ENCODE results near the gene HECTD4. TPM values are rescaled to one million over a fixed set of nuclear protein-coding genes. Genes with fewer than 3 reads are reported as not detected.
A peak's percentile ranks its signal among the peaks of the same experiment; 100 is the strongest.

The HECTD4 gene
- total and polyA plus RNA-seq, 11 donors, result 6.3 to 30.7 (median 23.1) TPM

DNA sequence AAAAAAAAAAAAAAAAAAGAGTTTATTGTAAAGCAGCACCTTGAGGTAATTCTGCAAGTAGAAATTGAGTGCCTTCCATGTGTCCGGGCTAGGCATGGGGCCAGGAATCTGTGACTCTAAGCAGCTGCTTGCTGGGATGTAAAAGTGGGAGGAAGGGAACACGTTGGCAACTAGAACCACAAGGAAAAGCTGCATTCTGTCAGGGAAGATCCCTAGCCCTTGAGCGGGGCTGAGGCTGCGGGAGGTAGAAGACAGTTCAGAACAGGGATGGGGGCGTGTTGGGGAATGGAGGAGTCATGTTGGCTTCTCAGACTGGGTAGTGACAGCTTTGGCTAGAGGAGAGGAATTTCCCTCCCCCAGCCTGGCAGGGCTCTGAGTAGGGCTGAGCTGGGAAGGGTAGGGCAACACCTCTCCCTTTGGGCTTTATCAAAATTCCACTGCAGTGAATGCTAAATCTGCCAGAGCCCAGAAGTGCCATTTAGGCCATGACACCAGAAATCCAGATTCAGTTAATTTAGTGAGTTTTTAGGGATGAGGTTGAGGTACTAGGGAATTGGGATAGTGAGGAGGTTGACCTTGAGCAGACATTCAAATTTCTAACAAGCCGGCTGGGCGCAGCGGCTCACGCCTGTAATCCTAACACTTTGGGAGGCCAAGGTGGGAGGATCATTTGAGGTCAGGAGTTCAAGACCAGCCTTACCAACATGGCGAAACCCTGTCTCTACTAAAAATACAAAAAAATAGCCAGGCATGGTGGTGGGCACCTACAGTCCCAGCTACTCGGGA is 260.3 kb downstream of the HECTD4 start:
- peak; percentile 74 to 86 (median 80) for DNase-seq
- WGBS, 4 donors, result 40 to 48% (median 46%) methylated on average over 11 of the region's 11 CpGs
- Histone ChIP-seq H3K27me3 (no peaks in the 10 kb centered on the region), H3K4me3 (peak overlapping the region in 3 of 12 donors; percentile 10 to 24 (median 20)), H3K27ac (peak overlapping the region; percentile 62 to 93 (median 85)), H3K36me3 (no peaks in the 10 kb centered on the region), H3K4me1 (peaks cover 3 to 48% (median 33%) of the 10 kb centered on the region in 12 donors), H3K9me3 (no peaks in the 10 kb centered on the region)
- no peak for TF ChIP-seq POLR2A (IDR thresholded peaks at IDR 0.05)
- TF ChIP-seq, protein P1, sequence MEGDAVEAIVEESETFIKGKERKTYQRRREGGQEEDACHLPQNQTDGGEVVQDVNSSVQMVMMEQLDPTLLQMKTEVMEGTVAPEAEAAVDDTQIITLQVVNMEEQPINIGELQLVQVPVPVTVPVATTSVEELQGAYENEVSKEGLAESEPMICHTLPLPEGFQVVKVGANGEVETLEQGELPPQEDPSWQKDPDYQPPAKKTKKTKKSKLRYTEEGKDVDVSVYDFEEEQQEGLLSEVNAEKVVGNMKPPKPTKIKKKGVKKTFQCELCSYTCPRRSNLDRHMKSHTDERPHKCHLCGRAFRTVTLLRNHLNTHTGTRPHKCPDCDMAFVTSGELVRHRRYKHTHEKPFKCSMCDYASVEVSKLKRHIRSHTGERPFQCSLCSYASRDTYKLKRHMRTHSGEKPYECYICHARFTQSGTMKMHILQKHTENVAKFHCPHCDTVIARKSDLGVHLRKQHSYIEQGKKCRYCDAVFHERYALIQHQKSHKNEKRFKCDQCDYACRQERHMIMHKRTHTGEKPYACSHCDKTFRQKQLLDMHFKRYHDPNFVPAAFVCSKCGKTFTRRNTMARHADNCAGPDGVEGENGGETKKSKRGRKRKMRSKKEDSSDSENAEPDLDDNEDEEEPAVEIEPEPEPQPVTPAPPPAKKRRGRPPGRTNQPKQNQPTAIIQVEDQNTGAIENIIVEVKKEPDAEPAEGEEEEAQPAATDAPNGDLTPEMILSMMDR (IDR thresholded peaks at IDR 0.05), result no peak
- ATAC-seq, result peak; percentile 66 to 77 (median 71)
- intact Hi-C loops (cut with DNase I), result loop anchor here in 1 of 10 donors (10.0 kb wide), 1 partner anchor 107 kb away; the partner anchor contains the start of genes ERP29 and TMEM116

DNA sequence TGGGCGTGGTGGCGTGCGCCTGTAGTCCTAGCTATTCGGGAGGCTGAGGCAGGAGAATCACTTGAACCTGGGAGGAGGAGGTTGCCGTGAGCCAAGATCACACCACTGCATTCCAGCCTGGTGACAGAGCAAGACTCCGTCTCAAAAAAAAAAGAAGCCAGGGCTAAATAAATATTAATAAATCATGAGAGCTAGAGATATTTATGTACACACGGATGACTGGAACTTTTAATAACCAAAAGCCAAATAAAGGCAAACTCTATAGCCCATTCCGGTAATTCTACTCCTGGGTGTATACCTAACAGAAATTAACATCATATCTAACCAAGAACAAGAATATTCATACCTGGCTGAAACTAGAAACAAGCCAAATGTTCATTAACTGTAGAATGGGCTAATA is 264.5 kb downstream of the HECTD4 start:
- peak overlapping the region in 4 of 12 donors; percentile 81 to 85 (median 84) for H3K27ac ChIP-seq
- ATAC-seq (no peak), DNase-seq (no peak)
- no peak for TF ChIP-seq POLR2A (IDR thresholded peaks at IDR 0.05)
- TF ChIP-seq, protein P1 (IDR thresholded peaks at IDR 0.05), result no peak
- no peaks in the 10 kb centered on the region for H3K27me3 ChIP-seq
- peaks cover 0 to 32% (median 25%) of the 10 kb centered on the region in 12 donors for H3K4me1 ChIP-seq
- H3K4me3 ChIP-seq, result no peak overlapping the region
- H3K36me3 ChIP-seq, result no peaks in the 10 kb centered on the region
- 82 to 90% (median 85%) methylated on average over 8 of the region's 8 CpGs for WGBS, 4 donors
- intact Hi-C loops (cut with DNase I), result no loop called here
- H3K9me3 ChIP-seq, result no peaks in the 10 kb centered on the region

DNA sequence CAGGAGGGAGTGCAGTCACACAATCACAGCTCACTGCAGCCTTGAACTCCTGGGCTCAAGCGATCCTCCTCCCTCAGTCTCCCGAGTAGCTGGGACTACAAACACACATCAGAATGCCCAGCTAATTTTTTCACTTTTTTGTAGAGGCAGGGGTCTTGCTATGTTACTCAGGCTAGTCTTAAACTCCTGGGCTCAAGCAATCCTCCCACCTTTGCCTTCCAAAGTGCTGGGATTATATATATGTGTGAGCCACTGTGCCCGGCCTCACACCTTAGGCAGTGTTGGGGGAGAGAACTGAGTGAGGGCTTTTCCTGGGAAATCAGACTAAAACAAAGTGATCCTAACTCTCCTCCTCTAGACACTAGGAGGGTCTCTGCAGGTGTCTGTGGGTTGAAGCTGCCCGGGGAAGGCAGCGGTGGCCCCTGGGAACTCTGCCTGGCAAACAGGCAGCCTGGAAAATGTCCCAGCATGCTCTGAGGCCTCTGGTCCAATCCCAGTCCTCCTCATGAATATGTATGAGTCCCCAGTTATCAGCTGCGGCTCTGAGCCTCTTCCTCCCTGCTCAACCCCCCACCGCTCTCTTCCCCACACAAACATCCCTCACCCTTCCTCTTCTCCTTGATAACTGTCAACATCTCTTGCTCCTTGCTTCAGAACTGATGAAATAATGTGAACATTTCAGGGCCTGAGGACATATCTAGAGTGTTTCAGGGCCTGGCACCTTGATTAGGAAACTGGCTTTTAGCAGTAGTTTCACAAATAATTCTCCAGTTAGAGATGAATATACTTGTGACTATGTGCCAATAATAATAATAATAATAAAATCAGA is 265.8 kb downstream of the HECTD4 start:
- intact Hi-C loops (cut with DNase I), result no loop called here
- peak overlapping the region in 7 of 12 donors; percentile 3 to 25 (median 15) for H3K4me3 ChIP-seq
- WGBS, 4 donors, result 32 to 46% (median 38%) methylated on average over 7 of the region's 7 CpGs
- TF ChIP-seq, protein P1 (IDR thresholded peaks at IDR 0.05), result no peak
- peak in 1 of 2 donors; percentile 46 for TF ChIP-seq POLR2A (IDR thresholded peaks at IDR 0.05)
- no peaks in the 10 kb centered on the region for H3K9me3 ChIP-seq
- no peaks in the 10 kb centered on the region for H3K36me3 ChIP-seq
- peaks cover 0 to 19% (median 14%) of the 10 kb centered on the region in 12 donors for H3K4me1 ChIP-seq
- H3K27ac ChIP-seq, result peak overlapping the region; percentile 47 to 87 (median 80)
- H3K27me3 ChIP-seq, result no peaks in the 10 kb centered on the region
- ATAC-seq, result peak; percentile 96 to 99 (median 96)
- peak; percentile 79 to 87 (median 81) for DNase-seq
